HG03108 (cell line): ENCODE measurements around the gene SCAND1.
"Not testable (repeated sequence)": the region's sequence is repeated elsewhere in the genome, so short reads cannot be mapped to it uniquely, and the experiment has no call there.

Source experiments
- ATAC-seq: cut with Tn5 transposase; IDR thresholded peaks from one replicate; pipeline ENCODE4 v1.9.1; 2021; ENCODE audit warnings: moderate library complexity; ENCODE audit not compliant: unreplicated experiment

The SCAND1 gene

GRCh38 chr20:35963878-35964277 is 9.6 kb upstream of the SCAND1 start:
- ATAC-seq = no peak

- not testable (repeated sequence) for ATAC-seq
These were observed 5.0 kb upstream of the SCAND1 start for GRCh38 chr20:35959291-35959690.

GRCh38 chr20:35956616-35957015 is 2.3 kb upstream of the SCAND1 start:
- no peak for ATAC-seq

GRCh38 chr20:35954907-35955251 is 577 bp upstream of the SCAND1 start:
- no peak for ATAC-seq

GRCh38 chr20:35953387-35954199 is 709 bp downstream of the SCAND1 start:
- peak; percentile 17 for ATAC-seq

- ATAC-seq = no peak
These were observed 1.6 kb downstream of the SCAND1 start for GRCh38 chr20:35952480-35953386.

GRCh38 chr20:35952080-35952479 is 2.2 kb downstream of the SCAND1 start:
- ATAC-seq = not testable (repeated sequence)

- ATAC-seq = no peak
These were observed 4.2 kb downstream of the SCAND1 start for GRCh38 chr20:35950093-35950492.

GRCh38 chr20:35947907-35948306 is 6.4 kb downstream of the SCAND1 start:
- no peak for ATAC-seq

GRCh38 chr20:35947489-35947888 is 6.8 kb downstream of the SCAND1 start:
- no peak for ATAC-seq

GRCh38 chr20:35942243-35942642 is 12.1 kb downstream of the SCAND1 start:
- no peak for ATAC-seq

- ATAC-seq = no peak
These were observed 12.7 kb downstream of the SCAND1 start for GRCh38 chr20:35941620-35942019.

- ATAC-seq = no peak
These were observed 15.0 kb downstream of the SCAND1 start for GRCh38 chr20:35939264-35939663.

- no peak for ATAC-seq
These were observed 20.3 kb downstream of the SCAND1 start for GRCh38 chr20:35934050-35934449.

GRCh38 chr20:35929301-35929700 is 25.0 kb downstream of the SCAND1 start:
- no peak for ATAC-seq

GRCh38 chr20:35920523-35920922 is 33.8 kb downstream of the SCAND1 start:
- no peak for ATAC-seq

- ATAC-seq = no peak
These were observed 36.3 kb downstream of the SCAND1 start for GRCh38 chr20:35918021-35918420.

- no peak for ATAC-seq
These were observed 37.2 kb downstream of the SCAND1 start for GRCh38 chr20:35917077-35917476.

GRCh38 chr20:35912881-35913280 is 41.4 kb downstream of the SCAND1 start:
- no peak for ATAC-seq

GRCh38 chr20:35910254-35910653 is 44.0 kb downstream of the SCAND1 start:
- no peak for ATAC-seq

- ATAC-seq = no peak
These were observed 44.5 kb downstream of the SCAND1 start for GRCh38 chr20:35909796-35910195.

- ATAC-seq = no peak
These were observed 45.1 kb downstream of the SCAND1 start for GRCh38 chr20:35909176-35909575.
